NB4 (cell line): Measurements from ENCODE around the gene NFU1.
"Not testable (repeated sequence)": the region's sequence is repeated elsewhere in the genome, so short reads cannot be mapped to it uniquely, and the experiment has no call there.

Experiments used
- CTCF ChIP-seq: IDR thresholded peaks from one replicate; pipeline ENCODE4 v1.5.1; 2012; ENCODE audit warnings: low read depth, low read length
- MAX ChIP-seq: IDR thresholded peaks from 2 replicates; pipeline ENCODE4 v1.6.1; 2011; ENCODE audit warnings: low read depth, low read length
- POLR2A ChIP-seq: IDR thresholded peaks from 2 replicates; pipeline ENCODE4 v1.6.1; 2011; ENCODE audit warnings: mild to moderate bottlenecking; ENCODE audit not compliant: insufficient read length; ENCODE audit errors: extremely low read depth

- TF ChIP-seq CTCF, POLR2A, MAX: not testable (repeated sequence)
Observed at GRCh38 chr2:69439499-69439898, 2.3 kb upstream of the NFU1 start.
